ENCODE results near the gene INHBB.
"Not testable (repeated sequence)": the region's sequence is repeated elsewhere in the genome, so short reads cannot be mapped to it uniquely, and the experiment has no call there.

INHBB gene

GRCh38 chr2:120310136-120310535 lies 35.8 kb upstream of the INHBB start:
- TF ChIP-seq CTCF (IDR thresholded peaks at IDR 0.05; ENCODE audit: borderline replicate concordance, control extremely low read depth, extremely low read depth, insufficient read depth, missing control alignments): no peak
- in situ Hi-C loops (cut with MboI; ENCODE audit: low sequenced_read_pairs, unreplicated experiment): no loop called here

GRCh38 chr2:120310841-120311240 lies 35.1 kb upstream of the INHBB start:
- in situ Hi-C loops (cut with MboI; ENCODE audit: low sequenced_read_pairs, unreplicated experiment); DNase-seq (ENCODE audit: low spot score): not testable (repeated sequence)

More at GRCh38 chr2:120310136-120310535, 35.8 kb upstream of the INHBB start:
- peak; percentile 77 for DNase-seq (ENCODE audit: low spot score)

- no peak for TF ChIP-seq CTCF (IDR thresholded peaks at IDR 0.05; ENCODE audit: borderline replicate concordance, control extremely low read depth, extremely low read depth, insufficient read depth, missing control alignments)
- DNase-seq (ENCODE audit: low spot score): no peak
- in situ Hi-C loops (cut with MboI; ENCODE audit: low sequenced_read_pairs, unreplicated experiment): no loop called here
Measured at GRCh38 chr2:120312076-120312475, 33.9 kb upstream of the INHBB start.

- TF ChIP-seq CTCF (IDR thresholded peaks at IDR 0.05; ENCODE audit: borderline replicate concordance, control extremely low read depth, extremely low read depth, insufficient read depth, missing control alignments): peak; percentile 97
- in situ Hi-C loops (cut with MboI; ENCODE audit: low sequenced_read_pairs, unreplicated experiment): no loop called here
- DNase-seq (ENCODE audit: low spot score): peak; percentile 82
Measured at GRCh38 chr2:120312860-120313694, 32.9 kb upstream of the INHBB start.

- DNase-seq (ENCODE audit: low spot score): peak; percentile 23
- in situ Hi-C loops (cut with MboI; ENCODE audit: low sequenced_read_pairs, unreplicated experiment): no loop called here
- no peak for TF ChIP-seq CTCF (IDR thresholded peaks at IDR 0.05; ENCODE audit: borderline replicate concordance, control extremely low read depth, extremely low read depth, insufficient read depth, missing control alignments)
Measured at GRCh38 chr2:120313695-120314615, 32.0 kb upstream of the INHBB start.

- in situ Hi-C loops (cut with MboI; ENCODE audit: low sequenced_read_pairs, unreplicated experiment): no loop called here
- no peak for DNase-seq (ENCODE audit: low spot score)
- TF ChIP-seq CTCF (IDR thresholded peaks at IDR 0.05; ENCODE audit: borderline replicate concordance, control extremely low read depth, extremely low read depth, insufficient read depth, missing control alignments): no peak
Measured at GRCh38 chr2:120314690-120315366, 31.1 kb upstream of the INHBB start.
